GM21360 (cell line): ENCODE data around the gene CDH19.
"Not testable (repeated sequence)": the region's sequence is repeated elsewhere in the genome, so short reads cannot be mapped to it uniquely, and the experiment has no call there.

Source experiments
- ATAC-seq: cut with Tn5 transposase; IDR thresholded peaks from one replicate; pipeline ENCODE4 v1.9.1; 2021; ENCODE audit warnings: mild to moderate bottlenecking, moderate library complexity; ENCODE audit not compliant: unreplicated experiment

Gene CDH19

DNA sequence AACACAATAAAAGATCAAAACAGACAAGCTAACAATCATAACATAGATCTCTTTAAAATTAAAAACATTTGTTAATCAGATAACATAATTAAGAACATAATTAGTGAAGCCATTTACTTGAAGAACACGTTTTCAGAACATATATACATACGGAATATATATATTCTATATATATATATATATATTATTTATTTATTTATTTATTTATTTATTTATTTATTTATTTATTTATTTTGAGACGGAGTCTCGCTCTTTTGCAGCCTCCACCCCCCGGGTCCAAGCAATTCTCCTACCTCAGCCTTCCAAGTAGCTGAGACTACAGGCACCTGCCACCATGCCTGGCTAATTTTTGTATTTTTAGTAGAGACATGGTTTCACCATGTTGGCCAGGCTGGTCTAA lies 137.7 kb downstream of the CDH19 start:
- not testable (repeated sequence) for ATAC-seq

DNA sequence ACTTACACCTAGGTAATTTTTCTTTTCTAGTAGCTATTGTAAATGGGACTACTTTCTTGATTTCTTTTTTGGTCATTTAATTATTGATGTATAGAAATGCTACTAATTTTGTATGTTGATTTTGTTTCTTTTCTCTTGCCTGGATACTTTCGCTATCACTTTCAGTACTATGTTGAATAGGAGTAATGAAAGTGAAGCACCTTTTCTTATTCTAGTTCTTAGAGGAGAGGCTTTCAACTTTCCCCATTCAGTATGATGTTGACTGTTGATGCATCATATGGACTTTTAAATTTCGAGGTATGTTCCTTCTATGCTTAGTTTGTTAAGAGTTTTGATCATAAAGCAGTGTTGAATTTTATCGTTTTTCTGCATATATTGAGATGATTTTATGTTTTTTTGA lies 142.5 kb downstream of the CDH19 start:
- no peak for ATAC-seq

DNA sequence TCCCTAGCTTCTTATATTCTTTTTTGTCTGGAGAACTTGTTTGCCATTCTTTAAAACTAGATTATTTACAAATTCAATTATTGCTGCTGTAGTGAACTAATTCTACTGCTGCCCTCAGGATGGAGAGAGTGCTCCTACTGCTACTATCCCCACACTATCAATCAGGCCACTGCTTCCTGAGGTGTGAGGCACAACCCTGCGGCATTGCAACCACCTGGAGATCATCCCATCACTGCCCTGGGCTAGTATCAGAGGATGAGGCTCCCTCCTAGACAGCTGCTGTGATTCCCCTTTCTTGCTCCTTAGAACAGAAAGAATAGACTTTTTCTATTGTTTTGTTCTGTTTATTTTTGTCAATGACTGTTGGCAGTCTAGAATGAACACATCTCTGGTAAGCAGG lies 146.6 kb downstream of the CDH19 start:
- no peak for ATAC-seq
